A549 (cell line): ENCODE data around the gene C1S.
A peak's percentile ranks its signal among the peaks of the same experiment; 100 is the strongest.

Source experiments
- HOXA7 ChIP-seq: fragments of 250-450 bp; sonication (Bioruptor Pico); IDR thresholded peaks from 2 replicates; pipeline ENCODE4 v1.5.0; 2020; ENCODE audit warnings: mild to moderate bottlenecking, moderate library complexity
- JUNB ChIP-seq: fragments of >200 bp; sonication (Bioruptor Twin); formaldehyde crosslinking; IDR thresholded peaks from 2 replicates; pipeline ENCODE4 v1.6.1; 2016
- NFE2L2 ChIP-seq: fragments of 150-350 bp; conservative IDR thresholded peaks from 2 replicates; pipeline ENCODE4 v1.6.1; 2014; ENCODE audit warnings: low read length
- POLR2A ChIP-seq: IDR thresholded peaks from 2 replicates; pipeline ENCODE4 v1.6.1; 2012; ENCODE audit warnings: mild to moderate bottlenecking, low read length
- TF ChIP-seq, protein P1 (sequence below): fragments of 200-600 bp; sonication (generic); IDR thresholded peaks from 2 replicates; pipeline ENCODE4 v1.6.1; 2016; ENCODE audit warnings: antibody characterized with exemption, mild to moderate bottlenecking, moderate library complexity
- TF ChIP-seq, protein P2 (sequence below): fragments of >200 bp; sonication (Bioruptor Twin); formaldehyde crosslinking; IDR thresholded peaks from 3 replicates; pipeline ENCODE4 v1.6.1; 2016
- TF ChIP-seq, protein P3 (sequence below): fragments of >200 bp; sonication (Bioruptor Twin); formaldehyde crosslinking; IDR thresholded peaks from 3 replicates; pipeline ENCODE4 v1.5.1; 2016

DNA sequence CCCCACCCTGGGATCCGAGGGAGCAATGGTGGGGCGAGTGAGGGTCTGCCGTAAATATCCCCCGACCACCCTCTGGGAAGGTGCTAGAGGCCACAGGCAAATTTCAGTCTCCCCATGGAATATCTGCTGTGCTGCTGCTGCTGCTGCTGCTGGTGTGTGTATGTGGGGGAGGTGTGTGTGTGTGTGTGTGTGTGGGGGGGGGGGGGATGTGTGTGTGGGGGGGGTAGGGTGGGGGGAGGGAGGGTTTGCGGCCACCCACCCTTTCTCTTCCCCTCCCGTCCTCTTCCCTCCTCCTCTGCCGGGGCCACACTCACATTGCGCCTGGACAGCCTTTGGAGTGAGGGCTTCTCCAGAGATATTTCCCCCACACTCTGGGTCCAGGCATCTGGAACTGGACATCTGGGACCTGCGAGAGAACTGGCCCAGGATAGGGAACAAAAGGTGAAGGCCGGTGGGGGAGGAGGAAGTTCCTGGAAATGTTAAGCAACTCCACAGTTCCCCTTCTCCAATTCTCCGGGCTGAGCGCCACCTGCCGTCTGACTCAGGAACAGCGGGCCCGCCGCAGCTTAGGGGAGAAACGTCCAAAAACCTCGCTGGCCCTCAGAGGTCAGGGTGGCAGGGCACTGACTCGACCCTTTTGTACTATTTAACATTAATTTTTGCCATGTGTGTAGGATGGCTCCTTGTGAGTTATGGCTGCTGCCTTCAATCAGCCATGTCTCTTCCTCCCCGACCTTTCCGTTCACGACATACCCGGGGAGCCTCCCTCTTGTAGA lies 48.5 kb downstream of the C1S start, which contains the start of gene C1RL:
- TF ChIP-seq, protein P1, sequence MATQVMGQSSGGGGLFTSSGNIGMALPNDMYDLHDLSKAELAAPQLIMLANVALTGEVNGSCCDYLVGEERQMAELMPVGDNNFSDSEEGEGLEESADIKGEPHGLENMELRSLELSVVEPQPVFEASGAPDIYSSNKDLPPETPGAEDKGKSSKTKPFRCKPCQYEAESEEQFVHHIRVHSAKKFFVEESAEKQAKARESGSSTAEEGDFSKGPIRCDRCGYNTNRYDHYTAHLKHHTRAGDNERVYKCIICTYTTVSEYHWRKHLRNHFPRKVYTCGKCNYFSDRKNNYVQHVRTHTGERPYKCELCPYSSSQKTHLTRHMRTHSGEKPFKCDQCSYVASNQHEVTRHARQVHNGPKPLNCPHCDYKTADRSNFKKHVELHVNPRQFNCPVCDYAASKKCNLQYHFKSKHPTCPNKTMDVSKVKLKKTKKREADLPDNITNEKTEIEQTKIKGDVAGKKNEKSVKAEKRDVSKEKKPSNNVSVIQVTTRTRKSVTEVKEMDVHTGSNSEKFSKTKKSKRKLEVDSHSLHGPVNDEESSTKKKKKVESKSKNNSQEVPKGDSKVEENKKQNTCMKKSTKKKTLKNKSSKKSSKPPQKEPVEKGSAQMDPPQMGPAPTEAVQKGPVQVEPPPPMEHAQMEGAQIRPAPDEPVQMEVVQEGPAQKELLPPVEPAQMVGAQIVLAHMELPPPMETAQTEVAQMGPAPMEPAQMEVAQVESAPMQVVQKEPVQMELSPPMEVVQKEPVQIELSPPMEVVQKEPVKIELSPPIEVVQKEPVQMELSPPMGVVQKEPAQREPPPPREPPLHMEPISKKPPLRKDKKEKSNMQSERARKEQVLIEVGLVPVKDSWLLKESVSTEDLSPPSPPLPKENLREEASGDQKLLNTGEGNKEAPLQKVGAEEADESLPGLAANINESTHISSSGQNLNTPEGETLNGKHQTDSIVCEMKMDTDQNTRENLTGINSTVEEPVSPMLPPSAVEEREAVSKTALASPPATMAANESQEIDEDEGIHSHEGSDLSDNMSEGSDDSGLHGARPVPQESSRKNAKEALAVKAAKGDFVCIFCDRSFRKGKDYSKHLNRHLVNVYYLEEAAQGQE = no peak
- TF ChIP-seq HOXA7 (CRISPR knock-in tag) (0 out of 2 replicates have a peak, but pooled peaks have one; percentile 30), NFE2L2 (no peak), JUNB (no peak), POLR2A (peak; percentile 41)
- TF ChIP-seq, protein P2, sequence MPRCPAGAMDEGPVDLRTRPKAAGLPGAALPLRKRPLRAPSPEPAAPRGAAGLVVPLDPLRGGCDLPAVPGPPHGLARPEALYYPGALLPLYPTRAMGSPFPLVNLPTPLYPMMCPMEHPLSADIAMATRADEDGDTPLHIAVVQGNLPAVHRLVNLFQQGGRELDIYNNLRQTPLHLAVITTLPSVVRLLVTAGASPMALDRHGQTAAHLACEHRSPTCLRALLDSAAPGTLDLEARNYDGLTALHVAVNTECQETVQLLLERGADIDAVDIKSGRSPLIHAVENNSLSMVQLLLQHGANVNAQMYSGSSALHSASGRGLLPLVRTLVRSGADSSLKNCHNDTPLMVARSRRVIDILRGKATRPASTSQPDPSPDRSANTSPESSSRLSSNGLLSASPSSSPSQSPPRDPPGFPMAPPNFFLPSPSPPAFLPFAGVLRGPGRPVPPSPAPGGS = peak; percentile 51; the same call in 1 of the 3 replicates
- TF ChIP-seq, protein P3, sequence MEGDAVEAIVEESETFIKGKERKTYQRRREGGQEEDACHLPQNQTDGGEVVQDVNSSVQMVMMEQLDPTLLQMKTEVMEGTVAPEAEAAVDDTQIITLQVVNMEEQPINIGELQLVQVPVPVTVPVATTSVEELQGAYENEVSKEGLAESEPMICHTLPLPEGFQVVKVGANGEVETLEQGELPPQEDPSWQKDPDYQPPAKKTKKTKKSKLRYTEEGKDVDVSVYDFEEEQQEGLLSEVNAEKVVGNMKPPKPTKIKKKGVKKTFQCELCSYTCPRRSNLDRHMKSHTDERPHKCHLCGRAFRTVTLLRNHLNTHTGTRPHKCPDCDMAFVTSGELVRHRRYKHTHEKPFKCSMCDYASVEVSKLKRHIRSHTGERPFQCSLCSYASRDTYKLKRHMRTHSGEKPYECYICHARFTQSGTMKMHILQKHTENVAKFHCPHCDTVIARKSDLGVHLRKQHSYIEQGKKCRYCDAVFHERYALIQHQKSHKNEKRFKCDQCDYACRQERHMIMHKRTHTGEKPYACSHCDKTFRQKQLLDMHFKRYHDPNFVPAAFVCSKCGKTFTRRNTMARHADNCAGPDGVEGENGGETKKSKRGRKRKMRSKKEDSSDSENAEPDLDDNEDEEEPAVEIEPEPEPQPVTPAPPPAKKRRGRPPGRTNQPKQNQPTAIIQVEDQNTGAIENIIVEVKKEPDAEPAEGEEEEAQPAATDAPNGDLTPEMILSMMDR = peak; percentile 88
